ENCODE results near the gene TWF2. TPM values are rescaled to one million over a fixed set of nuclear protein-coding genes. Genes with fewer than 3 reads are reported as not detected.

Gene TWF2
- total and polyA plus RNA-seq, 2 of the 13 experiments (the other 11 are each of a cell fraction or from before 2014, with no cell fraction given): 45.5 to 108 TPM

DNA sequence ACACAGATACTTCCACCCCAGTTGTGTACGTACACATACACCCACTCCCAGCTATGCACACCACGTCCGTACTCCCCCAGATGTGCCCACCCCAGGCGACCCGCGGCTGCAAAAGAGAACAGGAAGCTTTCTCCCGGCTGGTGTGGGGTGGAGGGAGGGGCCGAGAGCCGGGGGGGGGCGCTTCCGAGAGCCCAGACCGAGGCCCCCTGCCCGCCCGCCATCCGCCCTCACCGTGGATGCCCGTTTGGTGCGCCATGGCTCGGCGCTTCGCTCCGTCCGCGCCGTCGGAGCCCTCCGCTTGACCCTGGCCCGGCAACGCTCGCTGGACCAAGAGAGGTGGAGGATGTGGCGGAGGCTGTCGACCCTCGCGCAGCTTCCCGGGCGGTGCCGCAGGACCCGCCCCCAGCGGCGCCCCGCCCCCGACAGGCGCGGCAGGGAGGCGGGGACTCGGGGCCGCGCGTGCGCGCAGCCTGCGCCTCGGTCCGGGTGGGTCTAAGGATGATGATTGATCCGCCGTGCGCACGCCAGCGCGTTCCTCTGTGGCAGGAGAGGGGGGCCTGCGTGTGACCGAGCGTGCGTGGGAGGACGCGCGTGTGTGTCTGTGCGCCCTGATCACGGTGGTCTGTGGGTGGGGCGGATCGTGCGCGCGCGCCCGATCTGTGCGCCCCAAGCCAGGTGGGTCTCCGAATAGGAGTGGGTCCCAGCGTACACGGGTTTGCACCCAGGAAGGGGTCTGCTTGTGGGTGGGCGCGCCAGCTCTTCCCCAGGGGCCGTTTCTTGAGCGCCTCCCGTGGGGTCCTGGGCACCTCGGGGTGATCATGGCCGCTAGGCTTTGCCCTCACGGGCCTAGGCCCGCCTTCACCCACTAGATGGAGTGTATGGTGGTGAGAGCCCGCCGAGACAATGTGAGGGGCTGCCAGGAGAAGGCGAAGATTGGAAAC lies at the start of gene TWF2 (continued):
- TF ChIP-seq TMF1 (CRISPR knock-in tag; IDR thresholded peaks at IDR 0.05; ENCODE audit: low read depth) (peak; percentile 64; the same call in 1 of the 2 replicates), ZNF44 (CRISPR knock-in tag; IDR thresholded peaks at IDR 0.05) (peak; percentile 38; the same call in 1 of the 2 replicates), ZFP36 (IDR thresholded peaks at IDR 0.05; ENCODE audit: borderline replicate concordance, low read depth, low read length, partially characterized antibody) (no peak), KDM1A (CRISPR knock-in tag; IDR thresholded peaks at IDR 0.05) (no peak), ATF7 (IDR thresholded peaks at IDR 0.05) (no peak), ATF7 (CRISPR knock-in tag; IDR thresholded peaks at IDR 0.05) (no peak), ZKSCAN8 (CRISPR knock-in tag; IDR thresholded peaks at IDR 0.05; ENCODE audit: borderline replicate concordance) (peak; percentile 65; the same call in 1 of the 2 replicates), IKZF4 (CRISPR knock-in tag; IDR thresholded peaks at IDR 0.05; ENCODE audit: borderline replicate concordance, low read depth, not compliant biosample characterization) (peak; percentile 42), DMAP1 (CRISPR knock-in tag; IDR thresholded peaks at IDR 0.05) (peak; percentile 67), ZNF552 (CRISPR knock-in tag; IDR thresholded peaks at IDR 0.05; ENCODE audit: borderline replicate concordance) (0 out of 2 replicates have a peak, but pooled peaks have one; percentile 36), ARNT2 (CRISPR knock-in tag; IDR thresholded peaks at IDR 0.05; ENCODE audit: low read depth) (no peak), SP5 (CRISPR knock-in tag; IDR thresholded peaks at IDR 0.05; ENCODE audit: borderline replicate concordance, low read depth) (peak; percentile 55; the same call in 1 of the 2 replicates), WIZ (CRISPR knock-in tag; IDR thresholded peaks at IDR 0.05) (no peak)
- TF ChIP-seq, protein P1, sequence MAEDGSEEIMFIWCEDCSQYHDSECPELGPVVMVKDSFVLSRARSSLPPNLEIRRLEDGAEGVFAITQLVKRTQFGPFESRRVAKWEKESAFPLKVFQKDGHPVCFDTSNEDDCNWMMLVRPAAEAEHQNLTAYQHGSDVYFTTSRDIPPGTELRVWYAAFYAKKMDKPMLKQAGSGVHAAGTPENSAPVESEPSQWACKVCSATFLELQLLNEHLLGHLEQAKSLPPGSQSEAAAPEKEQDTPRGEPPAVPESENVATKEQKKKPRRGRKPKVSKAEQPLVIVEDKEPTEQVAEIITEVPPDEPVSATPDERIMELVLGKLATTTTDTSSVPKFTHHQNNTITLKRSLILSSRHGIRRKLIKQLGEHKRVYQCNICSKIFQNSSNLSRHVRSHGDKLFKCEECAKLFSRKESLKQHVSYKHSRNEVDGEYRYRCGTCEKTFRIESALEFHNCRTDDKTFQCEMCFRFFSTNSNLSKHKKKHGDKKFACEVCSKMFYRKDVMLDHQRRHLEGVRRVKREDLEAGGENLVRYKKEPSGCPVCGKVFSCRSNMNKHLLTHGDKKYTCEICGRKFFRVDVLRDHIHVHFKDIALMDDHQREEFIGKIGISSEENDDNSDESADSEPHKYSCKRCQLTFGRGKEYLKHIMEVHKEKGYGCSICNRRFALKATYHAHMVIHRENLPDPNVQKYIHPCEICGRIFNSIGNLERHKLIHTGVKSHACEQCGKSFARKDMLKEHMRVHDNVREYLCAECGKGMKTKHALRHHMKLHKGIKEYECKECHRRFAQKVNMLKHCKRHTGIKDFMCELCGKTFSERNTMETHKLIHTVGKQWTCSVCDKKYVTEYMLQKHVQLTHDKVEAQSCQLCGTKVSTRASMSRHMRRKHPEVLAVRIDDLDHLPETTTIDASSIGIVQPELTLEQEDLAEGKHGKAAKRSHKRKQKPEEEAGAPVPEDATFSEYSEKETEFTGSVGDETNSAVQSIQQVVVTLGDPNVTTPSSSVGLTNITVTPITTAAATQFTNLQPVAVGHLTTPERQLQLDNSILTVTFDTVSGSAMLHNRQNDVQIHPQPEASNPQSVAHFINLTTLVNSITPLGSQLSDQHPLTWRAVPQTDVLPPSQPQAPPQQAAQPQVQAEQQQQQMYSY (CRISPR knock-in tag; IDR thresholded peaks at IDR 0.05): no peak
- TF ChIP-seq, protein P2, sequence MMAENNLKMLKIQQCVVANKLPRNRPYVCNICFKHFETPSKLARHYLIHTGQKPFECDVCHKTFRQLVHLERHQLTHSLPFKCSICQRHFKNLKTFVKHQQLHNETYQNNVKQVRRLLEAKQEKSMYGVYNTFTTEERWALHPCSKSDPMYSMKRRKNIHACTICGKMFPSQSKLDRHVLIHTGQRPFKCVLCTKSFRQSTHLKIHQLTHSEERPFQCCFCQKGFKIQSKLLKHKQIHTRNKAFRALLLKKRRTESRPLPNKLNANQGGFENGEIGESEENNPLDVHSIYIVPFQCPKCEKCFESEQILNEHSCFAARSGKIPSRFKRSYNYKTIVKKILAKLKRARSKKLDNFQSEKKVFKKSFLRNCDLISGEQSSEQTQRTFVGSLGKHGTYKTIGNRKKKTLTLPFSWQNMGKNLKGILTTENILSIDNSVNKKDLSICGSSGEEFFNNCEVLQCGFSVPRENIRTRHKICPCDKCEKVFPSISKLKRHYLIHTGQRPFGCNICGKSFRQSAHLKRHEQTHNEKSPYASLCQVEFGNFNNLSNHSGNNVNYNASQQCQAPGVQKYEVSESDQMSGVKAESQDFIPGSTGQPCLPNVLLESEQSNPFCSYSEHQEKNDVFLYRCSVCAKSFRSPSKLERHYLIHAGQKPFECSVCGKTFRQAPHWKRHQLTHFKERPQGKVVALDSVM (CRISPR knock-in tag; IDR thresholded peaks at IDR 0.05): no peak; the same call in 1 of the 2 replicates
- TF ChIP-seq, protein P3, sequence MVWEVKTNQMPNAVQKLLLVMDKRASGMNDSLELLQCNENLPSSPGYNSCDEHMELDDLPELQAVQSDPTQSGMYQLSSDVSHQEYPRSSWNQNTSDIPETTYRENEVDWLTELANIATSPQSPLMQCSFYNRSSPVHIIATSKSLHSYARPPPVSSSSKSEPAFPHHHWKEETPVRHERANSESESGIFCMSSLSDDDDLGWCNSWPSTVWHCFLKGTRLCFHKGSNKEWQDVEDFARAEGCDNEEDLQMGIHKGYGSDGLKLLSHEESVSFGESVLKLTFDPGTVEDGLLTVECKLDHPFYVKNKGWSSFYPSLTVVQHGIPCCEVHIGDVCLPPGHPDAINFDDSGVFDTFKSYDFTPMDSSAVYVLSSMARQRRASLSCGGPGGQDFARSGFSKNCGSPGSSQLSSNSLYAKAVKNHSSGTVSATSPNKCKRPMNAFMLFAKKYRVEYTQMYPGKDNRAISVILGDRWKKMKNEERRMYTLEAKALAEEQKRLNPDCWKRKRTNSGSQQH (CRISPR knock-in tag; IDR thresholded peaks at IDR 0.05; ENCODE audit: low read depth): no peak
